WTC11 (cell line): ENCODE measurements around the gene STX5. TPM values are rescaled to one million over a fixed set of nuclear protein-coding genes. Genes with fewer than 3 reads are reported as not detected.

ENCODE experiments used
- ATAC-seq: fragments of 200-7000 bp; cut with Tn5 transposase; 2 replicates; pipeline ENCODE4 v1.10.0; 2021; ENCODE audit warnings: mild to moderate bottlenecking, moderate library complexity
- CTCF ChIA-PET: fragments of 300-600 bp; sonication (Branson Sonifier 250); formaldehyde crosslinking; loops from one replicate; lab custom pipeline; 2021; ENCODE audit warnings: antibody characterized with exemption; lab: Charles Lee
- POLR2A ChIA-PET: fragments of 350-600 bp; sonication (Branson Sonifier 250); formaldehyde crosslinking; loops from one replicate; lab custom pipeline; 2021; ENCODE audit warnings: antibody characterized with exemption; lab: Charles Lee
- DNase-seq: peaks from one replicate; pipeline ENCODE4 v3.0.0; 2021; ENCODE audit warnings: low spot score
- H3K27ac Mint-ChIP-seq: 2 replicates; pipeline ENCODE4 v1.8.0; 2021; ENCODE audit warnings: mixed read lengths
- H3K27me3 Mint-ChIP-seq: 2 replicates; pipeline ENCODE4 v1.8.0; 2021; ENCODE audit warnings: low read depth, mild to moderate bottlenecking, moderate library complexity, mixed read lengths
- H3K36me3 Mint-ChIP-seq: 2 replicates; pipeline ENCODE4 v1.8.0; 2021; ENCODE audit warnings: mixed read lengths
- H3K4me1 Mint-ChIP-seq: 2 replicates; pipeline ENCODE4 v1.8.0; 2022; ENCODE audit warnings: mixed read lengths
- H3K4me3 Mint-ChIP-seq: 2 replicates; pipeline ENCODE4 v1.8.0; 2021; ENCODE audit warnings: mild to moderate bottlenecking, moderate library complexity, mixed read lengths
- H3K9me3 Mint-ChIP-seq: 2 replicates; pipeline ENCODE4 v1.8.0; 2021; ENCODE audit warnings: mixed read lengths
- ETV6 ChIP-seq: sonication (generic); formaldehyde crosslinking; IDR thresholded peaks from 2 replicates; pipeline ENCODE4 v1.8.1; 2022; ENCODE audit warnings: mild to moderate bottlenecking, missing genetic modification reagents
- FOXK1 ChIP-seq: sonication (generic); formaldehyde crosslinking; IDR thresholded peaks from 2 replicates; pipeline ENCODE4 v1.8.0; 2022; ENCODE audit warnings: mild to moderate bottlenecking, moderate library complexity, missing genetic modification reagents
- FOXP1 ChIP-seq: sonication (generic); formaldehyde crosslinking; IDR thresholded peaks from 2 replicates; pipeline ENCODE4 v1.8.0; 2022; ENCODE audit warnings: missing genetic modification reagents, mild to moderate bottlenecking, moderate library complexity, borderline replicate concordance
- GRHL2 ChIP-seq: fragments of 250-450 bp; sonication (Bioruptor Pico); IDR thresholded peaks from 2 replicates; pipeline ENCODE4 v1.8.0; 2022; ENCODE audit warnings: mild to moderate bottlenecking, moderate library complexity; ENCODE audit not compliant: insufficient replicate concordance, severe bottlenecking
- GTF2I ChIP-seq: fragments of 250-450 bp; sonication (Bioruptor Pico); conservative IDR thresholded peaks from 2 replicates; pipeline ENCODE4 v1.4.0; 2021; ENCODE audit warnings: mild to moderate bottlenecking
- KAT7 ChIP-seq: sonication (generic); formaldehyde crosslinking; IDR thresholded peaks from 2 replicates; pipeline ENCODE4 v1.8.1; 2023; ENCODE audit warnings: missing genetic modification reagents, mild to moderate bottlenecking, borderline replicate concordance
- NFE2L1 ChIP-seq: sonication (generic); formaldehyde crosslinking; IDR thresholded peaks from 2 replicates; pipeline ENCODE4 v1.8.1; 2023; ENCODE audit warnings: missing genetic modification reagents
- NFYB ChIP-seq: sonication (generic); formaldehyde crosslinking; conservative IDR thresholded peaks from 2 replicates; pipeline ENCODE4 v1.8.0; 2022; ENCODE audit warnings: low read depth, missing genetic modification reagents
- NR1H2 ChIP-seq: sonication (generic); formaldehyde crosslinking; IDR thresholded peaks from 2 replicates; pipeline ENCODE4 v1.9.0; 2021; ENCODE audit warnings: mild to moderate bottlenecking, moderate library complexity, missing genetic modification reagents
- NR2C2 ChIP-seq: sonication (generic); formaldehyde crosslinking; IDR thresholded peaks from 2 replicates; pipeline ENCODE4 v1.8.0; 2022; ENCODE audit warnings: mild to moderate bottlenecking, missing genetic modification reagents
- OVOL2 ChIP-seq: fragments of 250-450 bp; sonication (Bioruptor Pico); IDR thresholded peaks from 2 replicates; pipeline ENCODE4 v1.9.0; 2021; ENCODE audit warnings: mild to moderate bottlenecking, borderline replicate concordance
- SMAD4 ChIP-seq: sonication (generic); formaldehyde crosslinking; IDR thresholded peaks from 2 replicates; pipeline ENCODE4 v1.8.0; 2022; ENCODE audit warnings: mild to moderate bottlenecking, missing genetic modification reagents
- SP1 ChIP-seq: sonication (generic); formaldehyde crosslinking; conservative IDR thresholded peaks from 2 replicates; pipeline ENCODE4 v1.8.1; 2022; ENCODE audit warnings: missing genetic modification reagents
- TCF7 ChIP-seq: sonication (generic); formaldehyde crosslinking; IDR thresholded peaks from 2 replicates; pipeline ENCODE4 v1.8.0; 2022; ENCODE audit warnings: mild to moderate bottlenecking, low read depth, missing genetic modification reagents, moderate library complexity
- TEAD1 ChIP-seq: sonication (generic); formaldehyde crosslinking; IDR thresholded peaks from 2 replicates; pipeline ENCODE4 v1.8.0; 2022; ENCODE audit warnings: mild to moderate bottlenecking, missing genetic modification reagents
- TP53 ChIP-seq: sonication (generic); formaldehyde crosslinking; IDR thresholded peaks from 2 replicates; pipeline ENCODE4 v1.8.1; 2023; ENCODE audit warnings: mild to moderate bottlenecking, missing genetic modification reagents
- ZNF219 ChIP-seq: sonication (generic); formaldehyde crosslinking; IDR thresholded peaks from 2 replicates; pipeline ENCODE4 v1.8.0; 2023; ENCODE audit warnings: missing genetic modification reagents, mild to moderate bottlenecking, borderline replicate concordance
- ZNF423 ChIP-seq: fragments of 250-450 bp; sonication (Bioruptor Pico); IDR thresholded peaks from 2 replicates; pipeline ENCODE4 v2.1.2; 2022; ENCODE audit warnings: mild to moderate bottlenecking, moderate library complexity
- total RNA-seq: library from RNA; stranded (reverse); gene quantifications from 3 replicates; pipeline ENCODE4 v1.2.3, GENCODE V29; 2021
- TF ChIP-seq, protein P1 (sequence below): sonication (generic); formaldehyde crosslinking; conservative IDR thresholded peaks from 2 replicates; pipeline ENCODE4 v1.8.1; 2022; ENCODE audit warnings: mild to moderate bottlenecking, missing genetic modification reagents
- TF ChIP-seq, protein P2 (sequence below): sonication (generic); formaldehyde crosslinking; IDR thresholded peaks from 2 replicates; pipeline ENCODE4 v1.8.1; 2022; ENCODE audit warnings: mild to moderate bottlenecking, moderate library complexity, missing genetic modification reagents
- TF ChIP-seq, protein P3 (sequence below): sonication (generic); formaldehyde crosslinking; IDR thresholded peaks from 2 replicates; pipeline ENCODE4 v1.8.0; 2022; ENCODE audit warnings: missing genetic modification reagents
- TF ChIP-seq, protein P4 (sequence below): sonication (generic); formaldehyde crosslinking; IDR thresholded peaks from 2 replicates; pipeline ENCODE4 v1.8.0; 2022; ENCODE audit warnings: mild to moderate bottlenecking, missing genetic modification reagents
- TF ChIP-seq, protein P5 (sequence below): sonication (generic); formaldehyde crosslinking; IDR thresholded peaks from 2 replicates; pipeline ENCODE4 v1.8.1; 2023; ENCODE audit warnings: mild to moderate bottlenecking, missing genetic modification reagents, moderate library complexity

Gene STX5
- total RNA-seq, 1 experiment from 2014 or later: 30.2 TPM

DNA sequence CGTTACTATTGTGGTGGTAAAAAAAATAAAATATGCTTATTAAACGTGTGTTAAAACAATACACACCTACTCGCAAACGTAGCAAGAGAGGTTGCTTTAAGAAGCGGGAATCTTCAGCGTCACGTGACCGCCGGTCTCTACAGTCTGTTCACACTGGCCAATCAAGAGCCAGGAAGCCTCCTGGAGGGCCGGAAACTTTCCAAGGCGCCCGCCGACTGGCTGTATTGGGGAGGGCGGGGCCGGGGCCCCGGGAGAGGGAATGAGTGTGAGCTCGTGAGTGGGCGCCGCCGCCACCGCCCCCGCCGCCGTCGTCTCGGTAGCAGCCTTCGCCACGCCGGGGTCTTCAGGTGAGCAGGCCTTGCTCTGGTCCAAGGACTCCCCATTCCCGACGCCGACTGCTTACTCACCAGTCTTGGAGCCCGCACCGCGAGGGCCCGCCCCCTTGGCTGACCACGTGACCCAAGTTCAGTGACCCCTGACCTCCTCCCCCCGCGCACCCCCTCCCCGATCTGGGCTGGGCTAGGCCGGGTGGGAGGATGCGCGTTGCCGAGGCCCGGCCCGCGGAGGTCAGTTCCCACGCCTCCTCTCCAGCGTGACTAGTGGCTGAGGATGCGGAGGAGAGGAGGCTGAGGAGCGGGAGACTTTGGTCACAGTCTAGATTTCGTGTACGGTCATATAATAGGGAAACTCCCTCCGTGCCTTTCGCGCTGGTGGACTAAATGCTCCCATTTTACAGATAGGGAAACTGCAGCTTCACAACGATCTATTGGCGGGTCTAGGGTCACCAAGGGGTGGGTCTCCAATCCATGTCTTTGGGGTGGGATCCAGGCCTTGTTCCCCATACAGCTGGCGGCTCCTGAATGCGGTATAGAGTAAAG is 60.5 kb downstream of the STX5 start, which contains the start of gene TAF6L:
Gene TAF6L, plus strand, starts transcription at position 253 of the 878 bp plus-strand sequence. CDS start 4,388 bp downstream, outside the sequence.
- POLR2A ChIA-PET: interaction anchor here (0.6 to 5.3 kb wide), 12 partner anchors 14 to 1384 kb away, joined by 3 to 25 read pairs (median 5); partner anchors contain the start of genes BSCL2, C11orf98, CSKMT and GNG3
- H3K9me3 Mint-ChIP-seq: no peaks in the 10 kb centered on the region
- peak; percentile 96 for DNase-seq
- H3K27me3 Mint-ChIP-seq: no peaks in the 10 kb centered on the region; the same call in 1 of the 2 replicates
- peak within 1 kb of the TSS; percentile 88 for H3K4me3 Mint-ChIP-seq
- peaks cover 22% of the 10 kb centered on the region for H3K36me3 Mint-ChIP-seq
- ATAC-seq: peak; percentile 82
- peaks cover 14% of the 10 kb centered on the region for H3K4me1 Mint-ChIP-seq
- CTCF ChIA-PET: interaction anchor here (0.6 to 11.6 kb wide), 17 partner anchors 12 to 347 kb away, joined by 3 to 121 read pairs (median 5); partner anchors contain the start of genes BSCL2, C11orf98, CSKMT and GNG3
- H3K27ac Mint-ChIP-seq: peak within 1 kb of the TSS; percentile 98
- TF ChIP-seq OVOL2 (CRISPR knock-in tag) (no peak), NFE2L1 (CRISPR knock-in tag) (no peak), GRHL2 (CRISPR knock-in tag) (no peak), NR2C2 (peak; percentile 88), FOXK1 (CRISPR knock-in tag) (peak; percentile 63; the same call in 1 of the 2 replicates), TCF7 (CRISPR knock-in tag) (no peak), TP53 (CRISPR knock-in tag) (no peak), TEAD1 (CRISPR knock-in tag) (peak; percentile 41; the same call in 1 of the 2 replicates), ETV6 (CRISPR knock-in tag) (peak; percentile 65; the same call in 1 of the 2 replicates), FOXP1 (0 out of 2 replicates have a peak, but pooled peaks have one; percentile 31), ZNF219 (CRISPR knock-in tag) (peak; percentile 31; the same call in 1 of the 2 replicates), ZNF423 (CRISPR knock-in tag) (no peak), KAT7 (peak; percentile 47; the same call in 1 of the 2 replicates), NR1H2 (CRISPR knock-in tag) (0 out of 2 replicates have a peak, but pooled peaks have one; percentile 17), SP1 (CRISPR knock-in tag) (peak; percentile 89), GTF2I (CRISPR knock-in tag) (peak; percentile 93), NFYB (CRISPR knock-in tag) (peak; percentile 40; the same call in 1 of the 2 replicates), SMAD4 (no peak)
- TF ChIP-seq, protein P1, sequence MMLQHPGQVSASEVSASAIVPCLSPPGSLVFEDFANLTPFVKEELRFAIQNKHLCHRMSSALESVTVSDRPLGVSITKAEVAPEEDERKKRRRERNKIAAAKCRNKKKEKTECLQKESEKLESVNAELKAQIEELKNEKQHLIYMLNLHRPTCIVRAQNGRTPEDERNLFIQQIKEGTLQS (CRISPR knock-in tag): no peak
- TF ChIP-seq, protein P2, sequence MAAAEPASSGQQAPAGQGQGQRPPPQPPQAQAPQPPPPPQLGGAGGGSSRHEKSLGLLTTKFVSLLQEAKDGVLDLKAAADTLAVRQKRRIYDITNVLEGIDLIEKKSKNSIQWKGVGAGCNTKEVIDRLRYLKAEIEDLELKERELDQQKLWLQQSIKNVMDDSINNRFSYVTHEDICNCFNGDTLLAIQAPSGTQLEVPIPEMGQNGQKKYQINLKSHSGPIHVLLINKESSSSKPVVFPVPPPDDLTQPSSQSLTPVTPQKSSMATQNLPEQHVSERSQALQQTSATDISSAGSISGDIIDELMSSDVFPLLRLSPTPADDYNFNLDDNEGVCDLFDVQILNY (CRISPR knock-in tag): peak; percentile 66
- TF ChIP-seq, protein P3, sequence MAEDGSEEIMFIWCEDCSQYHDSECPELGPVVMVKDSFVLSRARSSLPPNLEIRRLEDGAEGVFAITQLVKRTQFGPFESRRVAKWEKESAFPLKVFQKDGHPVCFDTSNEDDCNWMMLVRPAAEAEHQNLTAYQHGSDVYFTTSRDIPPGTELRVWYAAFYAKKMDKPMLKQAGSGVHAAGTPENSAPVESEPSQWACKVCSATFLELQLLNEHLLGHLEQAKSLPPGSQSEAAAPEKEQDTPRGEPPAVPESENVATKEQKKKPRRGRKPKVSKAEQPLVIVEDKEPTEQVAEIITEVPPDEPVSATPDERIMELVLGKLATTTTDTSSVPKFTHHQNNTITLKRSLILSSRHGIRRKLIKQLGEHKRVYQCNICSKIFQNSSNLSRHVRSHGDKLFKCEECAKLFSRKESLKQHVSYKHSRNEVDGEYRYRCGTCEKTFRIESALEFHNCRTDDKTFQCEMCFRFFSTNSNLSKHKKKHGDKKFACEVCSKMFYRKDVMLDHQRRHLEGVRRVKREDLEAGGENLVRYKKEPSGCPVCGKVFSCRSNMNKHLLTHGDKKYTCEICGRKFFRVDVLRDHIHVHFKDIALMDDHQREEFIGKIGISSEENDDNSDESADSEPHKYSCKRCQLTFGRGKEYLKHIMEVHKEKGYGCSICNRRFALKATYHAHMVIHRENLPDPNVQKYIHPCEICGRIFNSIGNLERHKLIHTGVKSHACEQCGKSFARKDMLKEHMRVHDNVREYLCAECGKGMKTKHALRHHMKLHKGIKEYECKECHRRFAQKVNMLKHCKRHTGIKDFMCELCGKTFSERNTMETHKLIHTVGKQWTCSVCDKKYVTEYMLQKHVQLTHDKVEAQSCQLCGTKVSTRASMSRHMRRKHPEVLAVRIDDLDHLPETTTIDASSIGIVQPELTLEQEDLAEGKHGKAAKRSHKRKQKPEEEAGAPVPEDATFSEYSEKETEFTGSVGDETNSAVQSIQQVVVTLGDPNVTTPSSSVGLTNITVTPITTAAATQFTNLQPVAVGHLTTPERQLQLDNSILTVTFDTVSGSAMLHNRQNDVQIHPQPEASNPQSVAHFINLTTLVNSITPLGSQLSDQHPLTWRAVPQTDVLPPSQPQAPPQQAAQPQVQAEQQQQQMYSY (CRISPR knock-in tag): peak; percentile 53
- TF ChIP-seq, protein P4, sequence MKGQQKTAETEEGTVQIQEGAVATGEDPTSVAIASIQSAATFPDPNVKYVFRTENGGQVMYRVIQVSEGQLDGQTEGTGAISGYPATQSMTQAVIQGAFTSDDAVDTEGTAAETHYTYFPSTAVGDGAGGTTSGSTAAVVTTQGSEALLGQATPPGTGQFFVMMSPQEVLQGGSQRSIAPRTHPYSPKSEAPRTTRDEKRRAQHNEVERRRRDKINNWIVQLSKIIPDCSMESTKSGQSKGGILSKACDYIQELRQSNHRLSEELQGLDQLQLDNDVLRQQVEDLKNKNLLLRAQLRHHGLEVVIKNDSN (CRISPR knock-in tag): peak; percentile 93
- TF ChIP-seq, protein P5, sequence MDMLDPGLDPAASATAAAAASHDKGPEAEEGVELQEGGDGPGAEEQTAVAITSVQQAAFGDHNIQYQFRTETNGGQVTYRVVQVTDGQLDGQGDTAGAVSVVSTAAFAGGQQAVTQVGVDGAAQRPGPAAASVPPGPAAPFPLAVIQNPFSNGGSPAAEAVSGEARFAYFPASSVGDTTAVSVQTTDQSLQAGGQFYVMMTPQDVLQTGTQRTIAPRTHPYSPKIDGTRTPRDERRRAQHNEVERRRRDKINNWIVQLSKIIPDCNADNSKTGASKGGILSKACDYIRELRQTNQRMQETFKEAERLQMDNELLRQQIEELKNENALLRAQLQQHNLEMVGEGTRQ: peak; percentile 93
